Upper lobe of right lung (tissue), 1 donor: Measurements from ENCODE around the gene KCNJ4. TPM values are rescaled to one million over a fixed set of nuclear protein-coding genes. Genes with fewer than 3 reads are reported as not detected.

Source experiments
- ATAC-seq: fragments of 200-7000 bp; cut with Tn5 transposase; one replicate; pipeline ENCODE4 v1.9.1; 2020; ENCODE audit warnings: mild to moderate bottlenecking, moderate library complexity
- DNase-seq: peaks from one replicate; pipeline ENCODE4 v3.0.0-alpha.2; 2020
- H3K27ac ChIP-seq: fragments of 200-600 bp; one replicate; pipeline ENCODE4 v1.8.0; 2022
- H3K27me3 ChIP-seq: fragments of 200-600 bp; one replicate; pipeline ENCODE4 v1.8.0; 2022; ENCODE audit warnings: mild to moderate bottlenecking
- H3K36me3 ChIP-seq: fragments of 200-600 bp; one replicate; pipeline ENCODE4 v1.8.0; 2022
- H3K4me1 ChIP-seq: fragments of 200-600 bp; one replicate; pipeline ENCODE4 v1.8.0; 2022
- H3K4me3 ChIP-seq: fragments of 200-600 bp; one replicate; pipeline ENCODE4 v1.8.0; 2022; ENCODE audit warnings: mild to moderate bottlenecking
- H3K9me3 ChIP-seq: fragments of 200-600 bp; one replicate; pipeline ENCODE4 v1.8.0; 2022
- CTCF ChIP-seq: fragments of 200-600 bp; IDR thresholded peaks from one replicate; pipeline ENCODE4 v1.8.0; 2022; ENCODE audit warnings: antibody characterized with exemption
- intact Hi-C: fragments of 100-400 bp; cut with DNase I; formaldehyde crosslinking; loops from one replicate; pipeline ENCODE4 v1.11.0; 2022
- total RNA-seq: library from RNA; stranded (reverse); fragmentation: NEBNext Ultra II Directional; extraction: Animal tissue kit (Norgen Biotek cat#: 25700); gene quantifications from one replicate; pipeline ENCODE4 v1.2.1, GENCODE V29; 2021
- donor health status: DM: no; HTN: yes; CAD: no; lungs with severe emphysema.

Gene KCNJ4
- total RNA-seq, 1 donor from 2014 or later = not detected

- Histone ChIP-seq H3K4me3 (no peak overlapping the region), H3K27me3 (no peaks in the 10 kb centered on the region), H3K4me1 (no peaks in the 10 kb centered on the region), H3K9me3 (no peaks in the 10 kb centered on the region), H3K27ac (no peak overlapping the region), H3K36me3 (no peaks in the 10 kb centered on the region)
- DNase-seq (no peak), ATAC-seq (no peak)
- TF ChIP-seq CTCF = no peak
- intact Hi-C loops = no loop called here
These were observed 28.4 kb downstream of the KCNJ4 start for GRCh38 chr22:38426628-38427027.

GRCh38 chr22:38424525-38425080 lies 30.4 kb downstream of the KCNJ4 start:
- Histone ChIP-seq H3K4me1 (no peaks in the 10 kb centered on the region), H3K27ac (no peak overlapping the region), H3K36me3 (no peaks in the 10 kb centered on the region), H3K27me3 (no peaks in the 10 kb centered on the region), H3K9me3 (no peaks in the 10 kb centered on the region), H3K4me3 (no peak overlapping the region)
- DNase-seq = no peak
- TF ChIP-seq CTCF = no peak
- intact Hi-C loops = no loop called here
- ATAC-seq = no peak

GRCh38 chr22:38423512-38424503 lies 31.2 kb downstream of the KCNJ4 start:
- H3K4me3 ChIP-seq = no peak overlapping the region
- H3K27ac ChIP-seq = no peak overlapping the region
- ATAC-seq (no peak), DNase-seq (no peak)
- no peaks in the 10 kb centered on the region for H3K4me1 ChIP-seq
- TF ChIP-seq CTCF = no peak
- H3K27me3 ChIP-seq = no peaks in the 10 kb centered on the region
- intact Hi-C loops = no loop called here
- no peaks in the 10 kb centered on the region for H3K36me3 ChIP-seq
- H3K9me3 ChIP-seq = no peaks in the 10 kb centered on the region

GRCh38 chr22:38422611-38423511 lies 32.1 kb downstream of the KCNJ4 start:
- H3K27me3 ChIP-seq = no peaks in the 10 kb centered on the region
- no peaks in the 10 kb centered on the region for H3K4me1 ChIP-seq
- ATAC-seq = no peak
- H3K27ac ChIP-seq = no peak overlapping the region
- intact Hi-C loops = no loop called here
- H3K36me3 ChIP-seq = no peaks in the 10 kb centered on the region
- no peak for DNase-seq
- no peak overlapping the region for H3K4me3 ChIP-seq
- no peaks in the 10 kb centered on the region for H3K9me3 ChIP-seq
- TF ChIP-seq CTCF = no peak

GRCh38 chr22:38420734-38421133 lies 34.3 kb downstream of the KCNJ4 start:
- Histone ChIP-seq H3K4me3 (no peak overlapping the region), H3K9me3 (no peaks in the 10 kb centered on the region), H3K27me3 (no peaks in the 10 kb centered on the region), H3K4me1 (no peaks in the 10 kb centered on the region), H3K36me3 (no peaks in the 10 kb centered on the region), H3K27ac (no peak overlapping the region)
- TF ChIP-seq CTCF = no peak
- intact Hi-C loops = no loop called here
- no peak for ATAC-seq
- DNase-seq = no peak
